Testis (tissue), 3 donors: ENCODE results near the gene TUBB2A. TPM values are rescaled to one million over a fixed set of nuclear protein-coding genes. Genes with fewer than 3 reads are reported as not detected.

Source experiments
- DNase-seq: peaks from one replicate; pipeline ENCODE4 v3.0.0-alpha.2; 2019
- H3K27ac ChIP-seq, 2 donors: fragments of 200-600 bp; sonication (generic); one replicate each; pipeline ENCODE4 v1.5.1; 2019
- H3K27me3 ChIP-seq: fragments of 200-600 bp; sonication (generic); one replicate; pipeline ENCODE4 v1.5.1; 2019
- H3K36me3 ChIP-seq: fragments of 200-600 bp; sonication (generic); one replicate; pipeline ENCODE4 v1.5.1; 2017; ENCODE audit warnings: low read depth; ENCODE audit errors: missing control alignments
- H3K4me1 ChIP-seq: fragments of 200-600 bp; sonication (generic); one replicate; pipeline ENCODE4 v1.5.1; 2019
- H3K4me3 ChIP-seq, 2 donors: fragments of 200-600 bp; sonication (generic); one replicate each; pipeline ENCODE4 v1.5.1; 2017 to 2019
- H3K9me3 ChIP-seq: fragments of 200-600 bp; sonication (generic); one replicate; pipeline ENCODE4 v1.5.1; 2017
- POLR2A ChIP-seq: fragments of 450-650 bp; IDR thresholded peaks from one replicate; pipeline ENCODE4 v1.6.1; 2017; ENCODE audit warnings: antibody characterized with exemption, mild to moderate bottlenecking, moderate library complexity
- WGBS, 2 donors: methylation state at CpG; one replicate each; pipeline ENCODE4 v1.1.5; 2018; 5-methylcytosine and 5-hydroxymethylcytosine counted together
- intact Hi-C: fragments of 100-400 bp; cut with DNase I; formaldehyde crosslinking; loops from one replicate; pipeline ENCODE4 v1.15.1; 2023; ENCODE audit warnings: low total_unique reads
- polyA plus RNA-seq: library from polyadenylated mRNA; stranded (reverse); fragments of 350-450 nt; fragmentation: Illumina TruSeq; extraction: RNeasy Lipid Tissue Mini Kit (QIAGEN cat#74804); gene quantifications from one replicate; pipeline ENCODE4 v1.2.3, GENCODE V29; 2014; ENCODE audit warnings: low read depth, low replicate concordance; ENCODE audit not compliant: insufficient read depth
- total RNA-seq, 2 donors: library from RNA; depleted of rRNA; stranded (reverse); fragments of >200 nt; gene quantifications; one replicate each; pipeline ENCODE4 v1.2.3, GENCODE V29; 2016
- TF ChIP-seq, protein P1 (sequence below), 3 experiments: fragments of 450-650 bp in 2 of 3; fragments of 200-600 bp in 1 of 3; sonication (generic) in 1 of 3; IDR thresholded peaks; one replicate each; pipeline ENCODE4 v1.5.1; 2016 to 2019; ENCODE audit warnings: antibody characterized with exemption in 3 of 3, mild to moderate bottlenecking in 2 of 3, moderate library complexity in 1 of 3

The TUBB2A gene
- total and polyA plus RNA-seq, 3 donors from 2014 or later, result 13.5 to 23.7 (median 17.7) TPM

DNA sequence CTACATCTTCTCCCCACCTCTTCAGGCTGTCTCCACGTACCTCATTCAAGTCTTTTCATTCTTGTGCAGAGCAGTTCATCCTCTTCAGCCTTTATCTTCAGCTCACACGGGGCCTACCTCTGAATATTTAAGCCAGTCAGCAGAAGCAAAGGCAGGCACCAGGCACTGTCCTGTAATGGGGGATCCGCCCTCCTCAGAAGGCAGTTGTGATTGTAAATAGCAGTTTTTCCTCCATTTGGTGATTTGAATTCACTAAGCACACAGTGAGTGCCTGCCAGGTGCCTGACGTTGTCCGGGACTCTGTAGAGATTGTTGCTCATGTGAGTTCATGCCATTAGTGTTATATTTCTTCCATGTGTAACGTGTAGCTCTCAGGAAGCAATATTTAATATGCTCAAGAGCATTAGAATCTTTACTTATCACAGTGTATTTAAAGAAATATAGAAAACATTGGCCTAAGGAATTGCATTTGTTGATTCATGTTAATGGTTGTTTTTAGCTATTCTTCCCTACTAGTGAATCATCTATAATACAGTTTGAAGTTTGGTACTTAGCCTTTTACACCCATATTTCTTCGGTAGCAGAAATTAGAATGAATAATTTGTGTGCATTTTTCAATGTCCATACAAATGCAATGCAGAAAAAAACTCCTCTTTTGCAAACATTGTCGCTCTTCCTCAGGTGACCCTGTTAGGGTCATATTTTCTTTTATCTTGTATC is 20.9 kb downstream of the TUBB2A start:
- Histone ChIP-seq H3K27me3 (no peaks in the 10 kb centered on the region), H3K27ac (no peak overlapping the region), H3K36me3 (no peaks in the 10 kb centered on the region), H3K4me3 (no peak overlapping the region), H3K4me1 (no peaks in the 10 kb centered on the region), H3K9me3 (no peaks in the 10 kb centered on the region)
- intact Hi-C loops, result no loop called here
- DNase-seq, result no peak
- WGBS, 2 donors, result 92 to 93% methylated on average over 8 of the region's 8 CpGs
- TF ChIP-seq POLR2A, result no peak
- TF ChIP-seq, protein P1, sequence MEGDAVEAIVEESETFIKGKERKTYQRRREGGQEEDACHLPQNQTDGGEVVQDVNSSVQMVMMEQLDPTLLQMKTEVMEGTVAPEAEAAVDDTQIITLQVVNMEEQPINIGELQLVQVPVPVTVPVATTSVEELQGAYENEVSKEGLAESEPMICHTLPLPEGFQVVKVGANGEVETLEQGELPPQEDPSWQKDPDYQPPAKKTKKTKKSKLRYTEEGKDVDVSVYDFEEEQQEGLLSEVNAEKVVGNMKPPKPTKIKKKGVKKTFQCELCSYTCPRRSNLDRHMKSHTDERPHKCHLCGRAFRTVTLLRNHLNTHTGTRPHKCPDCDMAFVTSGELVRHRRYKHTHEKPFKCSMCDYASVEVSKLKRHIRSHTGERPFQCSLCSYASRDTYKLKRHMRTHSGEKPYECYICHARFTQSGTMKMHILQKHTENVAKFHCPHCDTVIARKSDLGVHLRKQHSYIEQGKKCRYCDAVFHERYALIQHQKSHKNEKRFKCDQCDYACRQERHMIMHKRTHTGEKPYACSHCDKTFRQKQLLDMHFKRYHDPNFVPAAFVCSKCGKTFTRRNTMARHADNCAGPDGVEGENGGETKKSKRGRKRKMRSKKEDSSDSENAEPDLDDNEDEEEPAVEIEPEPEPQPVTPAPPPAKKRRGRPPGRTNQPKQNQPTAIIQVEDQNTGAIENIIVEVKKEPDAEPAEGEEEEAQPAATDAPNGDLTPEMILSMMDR (IDR thresholded peaks at IDR 0.05), result no peak

DNA sequence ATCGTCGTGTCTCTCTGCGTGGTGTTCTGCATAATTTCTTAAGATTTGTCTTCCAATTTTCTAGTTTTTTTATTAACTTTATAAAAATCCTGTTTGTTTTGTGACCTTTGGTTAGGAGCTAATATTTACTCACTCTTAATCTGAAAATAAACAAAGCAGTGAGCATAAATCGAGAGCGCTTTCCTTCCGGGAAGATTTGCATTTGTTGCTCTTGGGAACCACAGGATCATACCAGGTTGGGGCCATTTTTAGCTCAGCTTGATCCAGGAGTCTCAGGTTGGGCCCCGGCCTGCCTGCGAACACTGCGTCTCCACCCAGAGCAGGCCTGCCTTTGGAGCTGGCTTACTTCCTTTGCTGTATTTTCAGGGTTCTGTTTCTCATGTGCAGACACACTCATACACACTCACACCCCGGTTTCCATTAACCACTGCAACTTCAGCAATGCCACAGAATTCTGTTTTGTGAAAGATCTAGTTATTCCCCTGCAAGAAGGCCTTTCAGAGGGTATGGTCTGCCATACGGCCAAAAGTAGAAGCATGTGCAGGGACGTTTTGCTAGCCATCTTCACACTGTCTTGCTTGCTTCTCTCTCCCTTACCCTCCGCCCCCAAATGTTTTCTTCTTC is 21.6 kb downstream of the TUBB2A start:
- no peaks in the 10 kb centered on the region for H3K36me3 ChIP-seq
- 93 to 95% methylated on average over 13 of the region's 13 CpGs for WGBS, 2 donors
- no peak overlapping the region for H3K4me3 ChIP-seq
- no peaks in the 10 kb centered on the region for H3K4me1 ChIP-seq
- no peaks in the 10 kb centered on the region for H3K9me3 ChIP-seq
- DNase-seq, result no peak
- TF ChIP-seq, protein P1 (IDR thresholded peaks at IDR 0.05), result no peak
- TF ChIP-seq POLR2A, result no peak
- H3K27ac ChIP-seq, result no peak overlapping the region
- intact Hi-C loops, result no loop called here
- no peaks in the 10 kb centered on the region for H3K27me3 ChIP-seq

DNA sequence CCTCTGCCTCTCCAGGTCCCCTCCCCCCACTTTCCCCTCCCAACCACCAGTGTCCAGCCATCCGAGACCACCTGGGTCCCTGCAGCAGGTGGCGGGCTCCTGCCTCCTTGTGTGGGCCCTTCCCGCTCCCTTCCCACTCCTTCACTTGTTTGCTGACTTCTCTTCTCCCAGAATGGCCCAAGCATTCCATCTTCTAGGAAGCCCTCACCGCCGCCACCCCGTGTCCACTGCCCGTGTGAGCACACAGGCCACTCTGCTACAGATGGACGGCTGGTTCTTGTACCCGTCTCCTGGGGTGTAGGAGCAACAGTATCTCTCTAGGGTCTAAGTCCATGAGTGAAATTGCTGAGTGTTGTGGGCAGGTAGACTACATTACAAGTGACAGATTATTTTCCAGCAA is 23.8 kb downstream of the TUBB2A start:
- Histone ChIP-seq H3K4me3 (no peak overlapping the region), H3K4me1 (no peaks in the 10 kb centered on the region), H3K9me3 (no peaks in the 10 kb centered on the region), H3K27me3 (no peaks in the 10 kb centered on the region), H3K36me3 (no peaks in the 10 kb centered on the region), H3K27ac (no peak overlapping the region)
- intact Hi-C loops, result no loop called here
- WGBS, 2 donors, result 89 to 96% methylated on average over 9 of the region's 9 CpGs
- DNase-seq, result no peak
- TF ChIP-seq, protein P1 (IDR thresholded peaks at IDR 0.05), result no peak
- TF ChIP-seq POLR2A, result no peak

DNA sequence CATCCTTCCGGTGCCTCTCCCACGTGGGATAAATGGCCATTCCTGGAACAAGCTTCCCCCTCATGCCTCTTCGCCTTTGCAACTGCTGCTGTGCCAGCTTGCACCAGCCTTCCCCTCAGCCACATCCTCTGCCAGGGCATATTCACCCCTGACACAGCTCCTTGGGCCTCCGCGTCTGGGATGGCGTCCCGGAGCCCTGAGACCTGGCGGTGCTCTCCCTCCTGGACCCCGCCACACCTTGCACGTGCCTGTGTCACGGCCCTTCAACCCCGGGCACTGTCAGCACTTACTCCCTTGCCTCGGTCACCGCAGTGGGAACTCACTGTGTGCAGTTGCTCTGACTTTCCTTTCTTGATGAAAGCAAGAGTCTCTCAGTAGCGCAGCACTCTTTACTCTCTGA is 25.6 kb downstream of the TUBB2A start:
- H3K27ac ChIP-seq, result no peak overlapping the region
- WGBS, 2 donors, result 96 to 97% methylated on average over 15 of the region's 15 CpGs
- H3K4me3 ChIP-seq, result no peak overlapping the region
- TF ChIP-seq, protein P1 (IDR thresholded peaks at IDR 0.05), result no peak
- no peak for TF ChIP-seq POLR2A
- intact Hi-C loops, result no loop called here
- H3K36me3 ChIP-seq, result no peaks in the 10 kb centered on the region
- no peaks in the 10 kb centered on the region for H3K9me3 ChIP-seq
- H3K27me3 ChIP-seq, result no peaks in the 10 kb centered on the region
- DNase-seq, result no peak
- H3K4me1 ChIP-seq, result no peaks in the 10 kb centered on the region
